T47D (cell line): Measurements from ENCODE around the gene PSMB5.
"Not testable (repeated sequence)": the region's sequence is repeated elsewhere in the genome, so short reads cannot be mapped to it uniquely, and the experiment has no call there.

Experiments
- DNase-seq, 2 experiments: peaks; one replicate each; pipeline versions ENCODE4 v3.0.0 to v3.0.0-alpha.2; 2011 to 2012; ENCODE audit warnings: low read depth in 1 of 2, low spot score in 1 of 2
- JUND ChIP-seq: IDR thresholded peaks from 2 replicates; pipeline ENCODE4 v1.6.1; 2012; ENCODE audit warnings: low read depth
- in situ Hi-C: cut with HindIII; loops from 2 replicates; pipeline ENCODE4 v1.10.0; 2016; ENCODE audit warnings: low sequenced_read_pairs, low pct_unique_long_range_greater_than_20kb

Gene PSMB5

GRCh38 chr14:23009939-23010726 lies 24.6 kb downstream of the PSMB5 start, which contains the start of gene C14orf93:
Gene C14orf93 (minus strand): TSS chr14:23010143. CDS start chr14:22999023, 11,120 bp downstream.
- in situ Hi-C loops, result no loop called here
- peak; percentile 50 to 70 for DNase-seq
- TF ChIP-seq JUND, result no peak

GRCh38 chr14:23009483-23009938 lies 25.2 kb downstream of the PSMB5 start:
- DNase-seq, result no peak
- no peak for TF ChIP-seq JUND
- in situ Hi-C loops, result no loop called here

GRCh38 chr14:23008831-23009230 lies 25.9 kb downstream of the PSMB5 start:
- in situ Hi-C loops, result no loop called here
- no peak for TF ChIP-seq JUND
- DNase-seq, result no peak

GRCh38 chr14:23006544-23007419 lies 27.9 kb downstream of the PSMB5 start:
- in situ Hi-C loops, result no loop called here

GRCh38 chr14:23006188-23006534 lies 28.5 kb downstream of the PSMB5 start:
- in situ Hi-C loops, result no loop called here
- TF ChIP-seq JUND, result no peak
- no peak for DNase-seq

More at GRCh38 chr14:23006544-23007419, 27.9 kb downstream of the PSMB5 start:
- DNase-seq, result peak; percentile 87 to 97
- no peak for TF ChIP-seq JUND

GRCh38 chr14:23005451-23006187 lies 29.1 kb downstream of the PSMB5 start:
- in situ Hi-C loops, result no loop called here

GRCh38 chr14:23004274-23004673 lies 30.4 kb downstream of the PSMB5 start:
- DNase-seq, in situ Hi-C loops: not testable (repeated sequence)

More at GRCh38 chr14:23005451-23006187, 29.1 kb downstream of the PSMB5 start:
- no peak for DNase-seq
- no peak for TF ChIP-seq JUND

- in situ Hi-C loops, result no loop called here
Observed at GRCh38 chr14:23002592-23002991, 32.1 kb downstream of the PSMB5 start.

GRCh38 chr14:23000860-23001259 lies 33.8 kb downstream of the PSMB5 start:
- in situ Hi-C loops, result no loop called here
- no peak for DNase-seq
- no peak for TF ChIP-seq JUND

More at GRCh38 chr14:23002592-23002991, 32.1 kb downstream of the PSMB5 start:
- TF ChIP-seq JUND, result no peak
- DNase-seq, result no peak

- DNase-seq, result no peak
- TF ChIP-seq JUND, result no peak
- in situ Hi-C loops, result no loop called here
Observed at GRCh38 chr14:22998329-22999012, 36.2 kb downstream of the PSMB5 start.

GRCh38 chr14:22997676-22998323 lies 36.9 kb downstream of the PSMB5 start:
- DNase-seq, result no peak
- TF ChIP-seq JUND, result no peak
- in situ Hi-C loops, result no loop called here
